BJ (cell line): ENCODE results near the gene MAP3K7CL. TPM values are rescaled to one million over a fixed set of nuclear protein-coding genes. Genes with fewer than 3 reads are reported as not detected.
"Not testable (repeated sequence)": the region's sequence is repeated elsewhere in the genome, so short reads cannot be mapped to it uniquely, and the experiment has no call there.

Source experiments
- CTCF ChIA-PET: fragments of 350-600 bp; formaldehyde crosslinking; extraction: SDS; loops from one replicate; lab custom pipeline; 2021; ENCODE audit warnings: antibody characterized with exemption, inconsistent platforms; lab: Yijun Ruan, JAX
- POLR2A ChIA-PET: fragments of 300-600 bp; sonication (Branson Sonifier 250); formaldehyde crosslinking; extraction: SDS; loops from one replicate; lab custom pipeline; 2021; ENCODE audit warnings: antibody characterized with exemption; lab: Charles Lee
- DNase-seq: peaks from one replicate; pipeline ENCODE4 v3.0.0-alpha.2; 2011; ENCODE audit warnings: low read depth
- H3K27me3 ChIP-seq: 2 replicates; pipeline ENCODE4 v1.6.0; 2011; ENCODE audit warnings: low read length; ENCODE audit not compliant: control insufficient read depth, insufficient read depth
- H3K36me3 ChIP-seq: 2 replicates; pipeline ENCODE4 v1.5.1; 2011; ENCODE audit warnings: low read length; ENCODE audit not compliant: control insufficient read depth, insufficient read depth
- H3K4me3 ChIP-seq: 2 replicates; pipeline ENCODE4 v1.5.1; 2011; ENCODE audit warnings: low read depth, mild to moderate bottlenecking, control low read depth, low read length
- CTCF ChIP-seq: IDR thresholded peaks from 2 replicates; pipeline ENCODE4 v1.5.1; 2011; ENCODE audit warnings: low read depth, mild to moderate bottlenecking, control low read depth, inconsistent platforms, low read length, moderate library complexity; ENCODE audit not compliant: insufficient read depth
- polyA plus RNA-seq: library from polyadenylated mRNA; depleted of rRNA; stranded (reverse); fragments of >200 nt; gene quantifications from 2 replicates; pipeline ENCODE4 v1.2.3, GENCODE V29; 2011

The MAP3K7CL gene
- polyA plus RNA-seq, 1 experiment: 6.1 TPM

DNA sequence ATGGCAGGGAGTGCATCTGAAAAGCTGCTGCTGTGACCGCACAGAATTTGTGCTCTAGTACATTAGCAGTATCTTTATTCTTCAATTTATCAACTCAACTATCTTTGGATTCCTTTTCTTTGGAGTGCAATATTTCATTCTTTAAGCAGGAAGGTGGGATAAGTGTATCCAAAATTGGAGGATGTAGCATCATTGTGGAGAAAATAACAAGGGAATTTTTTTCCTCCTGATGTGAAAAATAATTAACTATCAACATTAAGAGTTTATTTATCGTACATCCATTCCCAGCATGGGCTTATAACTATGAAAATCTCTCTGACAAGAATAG is 25.5 kb downstream of the MAP3K7CL start:
- TF ChIP-seq CTCF: no peak
- peak overlapping the region; percentile 1; the same call in 1 of the 2 replicates for H3K4me3 ChIP-seq
- ChIA-PET CTCF (interaction anchor here (0.7 to 1.2 kb wide), 2 partner anchors 18 to 216 kb away, joined by 3 to 4 read pairs; no protein-coding TSS in a partner anchor), POLR2A (no interaction called here)
- no peak for DNase-seq
- no peaks in the 10 kb centered on the region for H3K36me3 ChIP-seq
- H3K27me3 ChIP-seq: no peaks in the 10 kb centered on the region

DNA sequence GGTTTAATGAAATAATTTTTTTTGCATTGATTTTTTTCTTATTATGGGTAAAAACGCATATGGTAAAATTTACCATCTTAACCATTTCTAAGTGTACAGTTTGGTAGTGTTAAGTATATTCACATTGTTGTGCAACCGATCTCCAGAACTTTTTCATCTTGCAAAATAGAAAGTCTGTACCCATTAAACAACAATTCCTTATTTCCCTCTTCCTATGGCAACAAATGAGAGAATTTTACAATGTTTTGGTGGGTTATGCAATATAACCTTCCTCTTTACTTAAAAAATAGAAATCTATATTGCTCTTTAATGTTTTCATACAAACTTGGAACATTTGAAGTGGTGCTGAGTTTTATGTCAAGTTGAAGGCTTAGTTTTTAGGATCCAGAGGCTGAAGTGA is 26.6 kb downstream of the MAP3K7CL start:
- no peaks in the 10 kb centered on the region for H3K27me3 ChIP-seq
- ChIA-PET POLR2A (no interaction called here), CTCF (no interaction called here)
- no peaks in the 10 kb centered on the region for H3K36me3 ChIP-seq
- DNase-seq: no peak
- no peak overlapping the region for H3K4me3 ChIP-seq
- no peak for TF ChIP-seq CTCF

GRCh38 chr21:29159842-29160241 is 29.4 kb downstream of the MAP3K7CL start:
- ChIA-PET POLR2A (no interaction called here), CTCF (no interaction called here)
- Histone ChIP-seq H3K4me3 (no peak overlapping the region), H3K36me3 (no peaks in the 10 kb centered on the region), H3K27me3 (no peaks in the 10 kb centered on the region)
- no peak for DNase-seq
- no peak for TF ChIP-seq CTCF

- not testable (repeated sequence) for H3K4me3 ChIP-seq, H3K36me3 ChIP-seq, H3K27me3 ChIP-seq
- peak; percentile 35 for DNase-seq
- CTCF ChIA-PET: interaction anchor here (0.6 to 3.9 kb wide), 4 partner anchors 46 to 210 kb away, joined by 3 to 32 read pairs (median 15); partner anchors contain the start of gene BACH1
- POLR2A ChIA-PET: interaction anchor here (0.6 kb wide), 1 partner anchor 64 kb away, joined by 3 read pairs; no protein-coding TSS in a partner anchor
Observed at GRCh38 chr21:29162825-29163224, 32.4 kb downstream of the MAP3K7CL start.

GRCh38 chr21:29163341-29164115 is 33.1 kb downstream of the MAP3K7CL start:
- ChIA-PET POLR2A (interaction anchor here (0.6 kb wide), 3 partner anchors 32 to 1936 kb away, joined by 3 to 4 read pairs (median 3); no protein-coding TSS in a partner anchor), CTCF (interaction anchor here (0.6 to 3.9 kb wide), 30 partner anchors 9 to 216 kb away, joined by 3 to 32 read pairs (median 5); partner anchors contain the start of gene BACH1)
- H3K27me3 ChIP-seq: no peaks in the 10 kb centered on the region
- DNase-seq: no peak
- no peak for TF ChIP-seq CTCF
- H3K4me3 ChIP-seq: no peak overlapping the region
- H3K36me3 ChIP-seq: no peaks in the 10 kb centered on the region
